NCI-H2196 treated with DMSO at 0.1 percent for 48 hours (cell line): ENCODE data around the gene HCFC1.
"Not testable (repeated sequence)": the region's sequence is repeated elsewhere in the genome, so short reads cannot be mapped to it uniquely, and the experiment has no call there.

Source experiments
- DNase-seq: peaks from one replicate; lab custom pipeline; 2025; ENCODE audit not compliant: unreplicated experiment; lab: John Stamatoyannopoulos, UW

HCFC1 gene

DNA sequence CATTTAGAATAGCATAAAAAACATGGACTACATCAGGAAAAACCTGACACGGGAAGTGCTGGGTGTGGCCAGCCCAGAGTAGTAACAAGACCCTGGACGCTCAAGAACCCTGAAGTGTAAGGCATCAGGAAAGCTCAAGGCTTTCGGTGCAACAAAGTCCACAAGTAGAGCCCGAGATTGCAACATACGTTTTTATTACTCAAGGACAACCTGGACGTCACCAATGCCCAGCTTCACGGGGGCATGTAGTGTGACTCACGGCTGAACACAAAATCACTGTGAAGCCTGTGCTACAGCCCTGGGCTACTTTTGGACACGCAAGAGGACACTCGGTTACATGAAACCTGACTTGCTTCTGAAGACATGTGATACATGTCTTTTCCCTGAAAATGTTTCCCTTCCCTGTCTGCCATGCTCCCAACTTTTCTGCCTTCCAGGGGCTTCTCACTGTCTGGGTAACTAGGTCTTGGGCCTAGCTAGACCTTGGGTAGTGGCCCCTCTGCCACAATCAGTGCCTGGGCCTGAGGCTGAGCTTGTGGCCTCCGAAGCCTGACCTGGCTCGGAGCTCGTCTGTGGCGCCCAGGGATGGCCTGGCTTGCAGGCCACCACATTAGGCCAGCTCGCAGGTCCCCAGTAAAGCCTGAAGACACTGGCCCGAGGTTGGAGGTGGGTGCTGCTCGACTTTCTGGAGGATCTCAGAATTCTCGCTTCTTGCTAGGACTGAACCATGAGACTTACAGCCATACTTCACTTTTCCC lies 38.9 kb upstream of the HCFC1 start:
- no peak for DNase-seq

DNA sequence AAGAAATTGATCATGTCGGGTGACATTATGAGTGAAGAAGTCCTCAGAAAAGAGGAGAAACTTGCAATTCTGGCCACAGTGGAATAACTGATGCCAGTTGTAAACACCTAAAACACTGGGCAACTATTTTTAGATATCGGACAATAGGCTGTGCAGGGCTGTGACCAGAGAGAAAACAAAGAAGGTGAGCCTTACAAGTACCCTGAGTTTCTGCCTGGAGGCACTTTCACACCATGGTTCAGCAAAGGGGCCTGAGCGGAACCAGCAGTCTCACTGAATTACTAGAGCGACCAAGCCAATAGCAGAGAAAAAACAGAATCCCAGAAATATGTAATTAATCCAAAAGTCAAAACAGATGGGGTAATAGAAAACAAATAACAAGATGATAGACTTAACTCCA lies 36.9 kb upstream of the HCFC1 start:
- no peak for DNase-seq

DNA sequence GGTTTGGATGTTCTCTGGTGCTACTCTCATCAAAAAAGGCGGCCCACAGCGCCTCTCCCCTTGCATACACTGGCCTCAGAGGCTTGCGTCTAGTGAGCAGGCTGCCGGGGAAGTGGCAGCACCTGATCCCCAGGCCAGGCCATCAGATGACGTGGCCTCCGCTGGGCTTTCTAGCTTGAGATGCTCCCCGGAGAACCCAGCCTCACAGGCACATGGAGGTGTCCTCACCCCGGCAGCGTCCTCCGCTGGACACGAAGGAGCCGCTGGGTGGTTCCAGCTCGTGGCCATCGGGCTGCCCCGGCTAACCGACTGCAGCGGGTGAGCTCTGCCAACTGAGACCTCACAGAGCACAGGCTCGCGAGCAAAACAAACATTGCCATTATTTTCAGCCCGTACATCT lies 35.3 kb upstream of the HCFC1 start:
- DNase-seq: no peak

DNA sequence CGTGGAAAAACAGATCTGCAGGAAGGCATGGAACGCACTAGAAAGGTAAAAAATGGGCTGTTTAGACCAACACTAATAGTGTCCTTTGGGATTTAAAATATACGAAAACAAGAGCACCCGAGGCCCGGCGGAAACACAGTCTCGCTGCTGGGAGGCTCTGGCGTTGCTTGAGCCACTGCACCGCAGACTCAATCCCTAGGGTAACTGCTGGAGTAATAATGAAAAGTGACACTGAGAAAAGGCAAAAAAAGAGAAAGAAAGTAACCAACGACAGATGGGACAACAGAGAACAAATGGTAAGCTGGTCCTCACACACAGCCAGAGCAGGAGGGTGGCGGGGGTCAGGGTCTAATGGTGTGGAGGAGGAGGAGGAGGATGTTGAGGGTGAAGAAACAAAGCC lies 32.7 kb upstream of the HCFC1 start:
- DNase-seq: no peak

DNA sequence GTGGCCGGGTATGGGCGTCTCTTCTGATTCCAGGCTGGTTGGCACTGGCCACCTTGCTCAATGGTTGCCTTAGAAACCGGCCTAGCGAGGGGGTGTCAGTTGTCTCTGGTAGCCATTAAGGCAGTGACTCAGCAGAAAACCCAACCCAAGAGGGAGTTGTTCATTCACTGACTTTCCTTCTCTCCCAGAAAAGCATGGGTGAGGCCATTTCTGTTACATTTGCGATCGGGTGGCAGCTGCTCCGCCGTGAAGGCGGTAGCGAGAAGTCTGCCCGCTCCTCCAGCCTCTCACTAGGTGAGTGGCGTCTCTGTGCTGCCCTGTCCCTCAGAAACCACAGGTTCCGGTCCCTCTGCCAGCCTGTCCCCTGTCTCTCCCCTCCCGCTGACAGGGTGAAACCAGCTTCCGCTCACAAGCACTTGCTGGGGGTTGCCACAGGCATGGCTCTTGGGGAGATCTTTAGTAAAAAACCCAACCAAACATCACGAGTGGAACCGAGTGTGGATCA lies 30.6 kb upstream of the HCFC1 start:
- peak; percentile 6 for DNase-seq

DNA sequence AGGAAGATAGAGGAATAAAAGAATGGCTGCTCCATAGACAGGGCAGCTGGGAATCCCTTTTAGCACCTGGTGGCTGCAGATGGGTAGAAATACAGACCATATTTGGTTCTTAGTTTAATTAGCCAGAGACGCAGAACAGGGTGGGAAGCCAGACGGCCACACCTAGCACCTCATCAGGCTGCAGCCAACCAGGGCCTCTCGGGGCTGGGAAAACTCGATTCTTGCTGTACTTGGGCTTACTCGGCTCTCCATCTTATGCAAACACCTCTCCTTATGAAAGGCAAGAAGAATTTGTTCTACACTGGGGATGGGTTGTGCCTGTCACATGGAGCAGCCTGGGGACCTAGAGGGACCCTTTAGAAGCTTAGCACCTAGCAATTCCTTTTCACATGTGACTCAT lies 28.4 kb upstream of the HCFC1 start:
- no peak for DNase-seq

DNA sequence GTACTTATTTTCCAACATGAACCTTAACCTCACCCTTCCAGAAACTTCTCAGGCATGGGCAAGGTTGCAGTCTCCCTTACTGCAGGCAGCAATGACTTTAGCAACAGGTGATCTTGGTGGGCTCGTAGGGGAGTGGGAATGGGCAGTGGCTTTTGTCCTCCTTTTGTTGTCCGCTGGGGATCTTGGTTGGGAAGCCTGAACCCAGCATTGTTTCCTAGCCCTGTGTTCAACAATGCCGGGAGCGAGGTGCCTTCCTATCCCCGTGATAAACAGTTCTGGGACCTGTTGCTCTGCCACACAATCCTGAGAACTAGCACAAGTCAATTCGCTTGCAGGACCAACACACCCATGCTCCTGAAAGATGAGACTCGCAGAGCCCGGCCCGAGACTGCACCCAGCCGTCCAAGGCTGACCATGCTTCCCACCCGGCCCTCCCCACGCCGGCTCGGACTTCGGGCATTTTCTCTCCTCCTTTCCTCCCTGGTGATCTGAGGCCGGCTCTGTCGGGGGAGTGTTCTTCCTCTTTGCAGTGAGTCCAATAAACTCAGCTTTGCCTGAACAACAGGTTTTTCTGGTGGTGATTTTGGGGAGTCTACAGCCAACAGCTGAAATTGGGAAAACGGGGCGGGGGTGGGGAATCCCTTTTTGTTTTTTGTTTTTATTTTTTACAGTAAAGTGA lies 27.9 kb upstream of the HCFC1 start:
- DNase-seq: no peak

DNA sequence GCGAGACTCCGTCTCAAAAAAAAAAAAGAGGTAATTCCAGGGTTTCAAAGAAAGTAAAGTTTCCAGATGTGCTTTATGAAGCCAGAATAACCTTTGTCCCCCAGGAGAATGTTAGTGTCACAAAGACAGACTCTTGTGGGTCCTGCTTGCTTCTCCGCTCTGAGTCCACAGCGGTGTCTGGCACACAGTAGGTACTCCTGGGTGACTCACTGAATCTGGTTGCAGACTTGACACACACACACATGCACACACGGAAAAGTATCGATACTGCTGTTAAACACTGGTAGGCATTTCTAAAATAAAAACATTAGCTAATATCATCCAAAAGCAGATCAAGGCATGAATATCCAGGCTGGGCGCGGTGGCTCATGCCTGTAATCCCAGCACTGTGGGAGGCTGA lies 23.9 kb upstream of the HCFC1 start:
- no peak for DNase-seq

DNA sequence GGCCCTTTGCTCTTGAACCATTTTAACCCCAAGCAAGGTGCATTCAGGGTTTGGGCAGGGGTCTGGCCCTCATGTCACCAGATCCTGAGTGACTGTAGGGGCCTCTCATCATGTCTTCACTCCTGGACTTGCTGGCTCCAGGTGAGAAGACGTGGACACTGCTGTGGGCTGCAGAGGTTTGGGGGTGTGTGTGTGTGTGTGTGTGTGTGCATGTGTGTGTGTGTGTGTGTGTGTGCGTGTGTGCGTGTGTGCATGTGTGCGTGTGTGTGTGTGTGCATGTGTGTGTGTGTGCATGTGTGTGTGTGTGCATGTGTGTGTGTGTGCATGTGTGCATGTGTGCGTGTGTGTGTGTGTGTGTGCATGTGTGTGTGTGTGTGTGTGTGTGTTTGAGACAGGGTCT lies 22.8 kb upstream of the HCFC1 start:
- DNase-seq: not testable (repeated sequence)

DNA sequence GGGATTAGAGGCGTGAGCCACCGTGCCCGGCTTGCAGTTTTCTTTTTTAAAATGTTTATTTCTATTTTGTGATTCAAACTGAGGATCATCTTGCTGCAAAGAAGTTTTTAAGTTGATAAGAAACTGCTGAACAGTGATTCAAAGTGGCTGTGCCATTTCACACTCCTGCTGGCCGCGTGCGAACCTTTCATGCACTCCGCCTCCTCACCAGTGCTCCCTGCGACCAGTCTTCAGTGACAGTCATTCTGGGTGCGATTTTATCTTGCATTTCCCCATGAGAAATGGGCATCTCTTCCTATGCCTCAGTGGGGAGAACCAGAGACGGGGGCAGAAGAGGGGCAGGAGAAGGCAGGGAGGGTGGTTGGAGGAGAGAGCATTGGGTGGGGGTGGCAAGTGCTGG lies 22.4 kb upstream of the HCFC1 start:
- no peak for DNase-seq

DNA sequence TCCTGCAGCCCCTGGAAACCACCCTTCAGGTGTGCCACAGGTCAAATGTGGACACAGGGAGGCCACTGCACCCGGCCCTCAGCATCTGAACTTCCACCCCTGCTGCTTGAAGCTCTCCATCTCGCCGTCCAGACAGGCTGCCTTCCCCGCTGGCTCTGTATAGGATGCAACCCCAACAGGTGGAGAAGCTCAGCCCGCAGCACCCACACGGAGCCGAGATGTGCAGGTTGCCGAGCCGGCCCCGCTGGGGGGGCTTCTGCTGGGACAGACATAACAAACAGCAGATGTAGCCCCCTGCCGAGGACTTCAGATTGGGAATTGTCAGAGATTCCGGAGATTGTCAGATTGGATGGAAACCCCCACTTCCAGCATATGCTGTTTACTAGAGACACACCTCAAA lies 21.5 kb upstream of the HCFC1 start:
- no peak for DNase-seq

DNA sequence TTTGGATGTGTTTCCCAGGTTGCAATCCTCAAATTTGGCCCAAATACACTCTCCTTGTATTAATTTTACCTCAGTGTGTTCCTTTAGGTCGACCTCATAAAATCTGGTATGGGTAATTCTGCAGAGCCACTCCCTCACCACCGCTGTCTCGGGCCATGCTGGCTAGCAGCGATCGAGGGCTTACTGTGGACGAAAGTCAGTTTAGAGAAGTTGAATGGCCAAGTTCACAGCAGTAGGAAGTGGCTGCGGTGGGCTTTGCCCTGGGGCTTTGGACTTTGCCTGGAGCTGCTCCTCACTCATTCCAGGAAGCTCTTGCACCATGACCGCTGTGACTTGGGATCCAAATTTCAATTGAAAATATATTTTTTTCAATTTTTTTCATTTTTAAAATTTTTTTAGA lies 20.6 kb upstream of the HCFC1 start:
- DNase-seq: no peak

DNA sequence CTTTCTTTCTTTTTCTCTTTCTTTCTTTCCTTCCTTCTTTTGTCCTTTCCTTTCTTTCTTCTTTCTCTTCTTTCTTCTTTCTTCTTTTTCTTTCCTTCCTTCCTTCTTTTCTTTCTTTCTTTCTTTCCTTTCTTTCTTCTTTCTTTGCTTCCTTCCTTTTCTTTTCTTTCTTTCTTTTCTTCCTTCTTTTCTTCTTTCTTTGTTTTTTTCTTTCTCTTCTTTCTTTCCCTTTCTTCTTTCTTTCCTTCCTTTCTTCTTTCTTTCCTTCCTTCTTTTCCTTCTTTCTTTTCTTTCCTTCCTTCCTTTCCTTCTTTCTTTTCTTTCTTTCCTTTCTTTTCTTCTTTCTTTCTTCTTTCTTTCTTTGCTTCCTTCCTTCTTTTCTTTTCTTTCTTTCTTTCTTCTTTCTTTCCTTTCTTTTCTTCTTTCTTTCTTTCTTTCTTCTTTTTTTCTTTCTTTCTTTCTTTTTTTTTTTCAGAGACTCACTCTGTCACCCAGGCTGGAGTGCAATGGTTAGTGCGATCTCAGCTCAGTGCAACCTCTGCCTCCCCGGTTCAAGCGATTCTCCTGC lies 19.5 kb upstream of the HCFC1 start:
- DNase-seq: no peak

DNA sequence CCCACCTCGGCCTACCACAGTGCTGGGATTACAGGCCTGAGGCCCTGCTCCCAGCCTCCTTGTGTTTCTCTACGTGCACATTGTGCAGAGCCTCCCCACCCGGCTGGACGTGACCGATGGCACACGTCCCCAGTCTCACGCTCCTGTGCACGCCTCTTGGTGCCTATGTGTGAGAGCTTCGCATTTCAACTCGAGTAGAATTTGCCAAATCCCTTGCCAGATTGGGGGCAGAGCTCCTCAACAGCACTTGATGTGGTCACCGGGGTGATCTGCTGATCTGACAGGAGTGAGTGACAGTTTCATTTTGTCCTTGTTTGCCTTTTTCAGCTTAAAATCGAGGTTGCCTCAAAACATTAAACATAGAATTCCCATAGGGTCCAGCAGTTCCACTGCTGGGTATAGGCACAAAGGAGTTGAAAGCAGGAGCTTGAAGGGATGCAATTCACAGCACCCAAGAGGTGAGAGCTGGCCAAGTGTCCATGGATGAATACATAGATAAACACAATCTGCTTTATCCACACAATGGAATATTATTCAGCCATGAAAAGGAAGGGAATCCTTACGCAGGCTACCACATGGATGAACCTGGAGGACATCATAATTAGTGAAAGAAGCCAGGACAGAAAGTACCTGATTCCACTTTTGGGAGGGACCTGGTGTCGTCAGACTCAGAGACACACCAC lies 18.5 kb upstream of the HCFC1 start:
- no peak for DNase-seq

DNA sequence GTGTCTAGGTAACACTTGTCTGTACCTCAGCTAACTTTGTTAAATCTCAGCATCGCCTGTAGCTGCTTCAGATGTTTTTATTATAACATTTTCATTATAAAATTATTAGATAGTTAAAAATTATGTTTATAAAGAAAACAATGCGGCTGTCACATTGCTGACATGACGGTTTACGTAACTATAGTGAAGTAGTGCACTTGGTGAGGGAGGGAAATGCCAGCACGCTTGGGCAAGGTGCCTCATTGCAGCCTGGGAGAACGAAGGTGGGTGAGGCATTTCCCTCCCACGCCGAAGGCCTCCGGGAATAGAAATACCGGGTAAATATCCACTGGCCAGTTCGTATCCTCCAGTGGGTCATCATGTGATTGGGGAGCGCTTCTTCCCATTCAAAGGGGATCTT lies 16.9 kb upstream of the HCFC1 start:
- no peak for DNase-seq

DNA sequence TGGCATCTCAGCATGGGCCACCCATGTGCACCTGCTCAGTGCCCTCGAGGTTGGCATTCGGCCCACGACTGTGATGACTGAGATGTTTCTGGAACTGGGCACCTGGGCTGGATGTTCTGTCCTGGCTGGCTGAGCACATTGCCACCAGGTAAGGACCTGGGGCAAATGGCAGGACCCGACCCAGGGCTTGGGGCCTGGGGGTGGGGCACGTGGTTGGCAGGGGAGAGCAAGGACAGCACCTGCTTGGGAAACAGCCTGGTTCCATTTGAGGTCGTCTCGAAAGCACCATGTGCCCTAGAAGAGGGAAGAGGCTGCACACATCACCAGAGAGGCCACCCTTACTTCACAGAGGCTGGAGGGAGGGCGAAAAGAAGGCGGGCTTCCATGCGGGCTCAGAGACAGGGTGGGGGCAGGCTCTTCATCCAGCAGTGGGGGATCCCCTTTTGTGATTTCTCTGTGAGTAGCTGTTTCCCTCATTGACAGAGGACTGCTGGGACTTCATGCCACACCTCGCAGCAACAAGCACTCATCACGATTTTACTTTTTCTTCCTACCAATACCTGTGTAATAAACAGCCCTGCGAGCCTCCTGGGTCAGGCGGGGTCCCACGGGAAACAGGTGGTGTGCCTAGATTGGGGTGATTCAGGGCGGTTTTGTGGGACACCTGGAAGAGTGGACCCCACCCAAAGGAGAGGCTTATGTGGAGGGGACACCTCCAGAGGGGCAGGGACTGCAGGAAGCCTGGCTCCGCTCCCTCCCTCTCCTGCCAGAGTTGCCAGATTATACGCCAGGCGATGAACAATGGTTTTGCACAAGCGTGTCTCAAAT lies 12.9 kb upstream of the HCFC1 start:
- no peak for DNase-seq

DNA sequence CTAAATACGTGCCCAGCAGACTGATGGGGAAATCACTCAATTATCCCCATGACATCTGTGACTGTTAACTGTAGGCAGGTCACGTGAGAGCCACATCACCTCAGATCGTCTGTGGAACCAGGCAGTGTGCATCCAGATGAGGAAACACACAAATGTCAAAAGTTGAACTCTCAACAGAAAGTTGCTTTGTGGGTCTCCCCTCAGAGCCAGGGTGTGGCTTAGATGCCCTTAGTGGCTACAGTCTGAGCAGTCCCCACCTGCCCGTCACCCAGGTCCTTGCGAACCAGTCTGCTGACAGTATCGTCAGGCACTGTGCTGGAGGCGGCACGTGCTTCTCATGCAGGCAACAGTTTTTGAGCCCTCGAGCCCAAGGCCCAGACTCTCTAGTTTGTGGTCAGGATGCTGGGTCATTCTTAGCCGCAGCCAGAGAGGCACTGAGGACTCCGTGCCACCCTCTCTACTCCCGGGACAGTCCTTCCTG lies 11.7 kb upstream of the HCFC1 start:
- DNase-seq: no peak

DNA sequence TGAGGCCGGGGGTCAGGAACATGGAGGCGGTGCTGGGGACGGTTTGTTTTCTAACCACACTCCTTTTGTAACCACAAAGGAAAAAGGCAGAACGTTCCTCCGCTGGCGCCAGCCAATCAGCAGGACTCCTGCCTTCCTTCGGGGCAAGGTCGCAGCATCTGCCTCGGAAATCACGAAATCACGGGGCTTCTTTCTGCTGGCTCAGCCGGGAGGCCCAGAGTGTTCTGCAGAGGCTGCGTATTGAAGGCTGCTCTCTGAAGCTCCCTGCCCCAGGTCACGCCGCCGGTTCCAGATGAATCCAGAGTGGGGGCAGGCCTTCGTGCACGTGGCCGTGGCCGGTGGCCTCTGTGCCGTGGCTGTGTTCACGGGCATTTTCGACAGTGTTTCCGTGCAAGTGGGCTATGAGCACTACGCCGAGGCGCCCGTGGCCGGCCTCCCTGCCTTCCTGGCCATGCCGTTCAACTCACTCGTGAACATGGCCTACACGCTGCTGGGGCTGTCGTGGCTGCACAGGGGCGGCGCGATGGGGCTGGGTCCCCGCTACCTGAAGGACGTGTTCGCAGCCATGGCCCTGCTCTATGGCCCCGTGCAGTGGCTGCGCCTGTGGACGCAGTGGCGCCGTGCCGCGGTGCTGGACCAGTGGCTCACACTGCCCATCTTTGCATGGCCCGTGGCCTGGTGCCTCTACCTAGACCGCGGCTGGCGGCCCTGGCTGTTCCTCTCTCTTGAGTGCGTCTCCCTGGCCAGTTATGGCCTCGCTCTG lies 10.3 kb upstream of the HCFC1 start:
- no peak for DNase-seq

DNA sequence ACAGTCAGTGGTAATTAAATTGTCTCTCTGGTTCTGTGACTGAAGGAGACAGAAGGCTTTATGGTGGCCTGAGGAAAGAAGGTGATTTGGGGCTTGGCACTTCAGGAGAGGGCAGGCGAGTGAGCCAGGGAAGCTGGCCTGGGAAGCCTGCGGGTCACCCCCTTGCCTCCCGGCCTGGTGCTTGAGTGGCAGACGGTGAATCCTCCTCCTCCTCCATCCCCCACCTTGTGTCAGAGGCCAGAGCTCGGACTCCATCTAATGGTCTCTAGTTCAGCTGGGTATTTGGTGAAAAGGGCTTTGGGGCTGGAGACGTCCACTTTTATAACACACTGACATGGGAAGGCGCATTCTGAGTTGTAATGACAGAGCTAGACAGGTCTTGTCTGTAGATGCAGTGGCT lies 9.6 kb upstream of the HCFC1 start:
- DNase-seq: no peak

DNA sequence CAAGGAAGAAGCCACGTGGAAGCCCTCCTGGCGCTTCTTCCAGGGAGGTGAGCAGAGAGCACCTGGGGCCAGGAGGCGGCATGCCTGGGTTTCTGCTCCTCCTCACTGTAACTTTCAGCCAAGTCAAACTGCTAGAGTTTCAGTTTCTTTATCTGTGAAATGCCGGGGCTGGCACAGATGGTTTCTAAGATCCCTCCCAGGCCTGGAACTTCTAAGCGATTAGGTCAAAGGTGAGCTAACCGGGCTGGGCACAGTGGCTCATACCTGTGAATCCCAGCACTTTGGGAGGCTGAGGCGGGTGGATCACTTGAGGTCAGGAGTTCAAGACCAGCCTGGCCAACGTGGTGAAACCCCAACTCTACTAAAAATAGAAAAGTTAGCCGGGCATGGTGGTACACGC lies 8.8 kb upstream of the HCFC1 start:
- DNase-seq: not testable (repeated sequence)
